PFSK-1 (cell line): ENCODE data around the gene FPR3.

Source experiments
- FOXP2 ChIP-seq: optimal IDR thresholded peaks from 2 replicates; pipeline ENCODE3; 2011; ENCODE audit warnings: borderline replicate concordance, control low read depth, inconsistent platforms; ENCODE audit not compliant: insufficient read depth; ENCODE audit errors: extremely low read length, extremely low read depth
- POLR2AphosphoS5 ChIP-seq: IDR thresholded peaks from 2 replicates; pipeline ENCODE4 v1.6.1; 2012; ENCODE audit warnings: low read depth, mild to moderate bottlenecking, control low read depth, low read length, moderate library complexity
- REST ChIP-seq, 2 experiments: IDR thresholded peaks; 2 replicates each; pipeline versions ENCODE4 v1.6.1 to v1.8.0; 2011 to 2012; ENCODE audit warnings: low read depth in 2 of 2, low read length in 2 of 2, control low read depth in 1 of 2, inconsistent platforms in 1 of 2, mild to moderate bottlenecking in 1 of 2, moderate library complexity in 1 of 2; ENCODE audit not compliant: insufficient read depth in 1 of 2
- SIN3A ChIP-seq: IDR thresholded peaks from 2 replicates; pipeline ENCODE4 v1.6.1; 2012; ENCODE audit warnings: mild to moderate bottlenecking, low read length, moderate library complexity, borderline replicate concordance; ENCODE audit not compliant: insufficient read depth
- TAF1 ChIP-seq: IDR thresholded peaks from 2 replicates; pipeline ENCODE4 v1.6.1; 2012; ENCODE audit warnings: low read length, control low read depth, borderline replicate concordance; ENCODE audit not compliant: insufficient read depth

The FPR3 gene

GRCh38 chr19:51789061-51789795, 5.7 kb upstream of the FPR3 start:
- TF ChIP-seq TAF1 = no peak
- no peak for TF ChIP-seq SIN3A
- no peak for TF ChIP-seq FOXP2
- TF ChIP-seq REST (IDR thresholded peaks at IDR 0.05; ENCODE audit: insufficient read depth in 1 of 2, low read depth in 2 of 2, low read length in 2 of 2) = no peak
- TF ChIP-seq POLR2AphosphoS5 = no peak

- TF ChIP-seq TAF1 (no peak), POLR2AphosphoS5 (no peak), FOXP2 (no peak), SIN3A (no peak), REST (IDR thresholded peaks at IDR 0.05; ENCODE audit: insufficient read depth in 1 of 2, low read depth in 2 of 2, low read length in 2 of 2) (no peak)
Observed at GRCh38 chr19:51792932-51793331, 2.0 kb upstream of the FPR3 start.

GRCh38 chr19:51793994-51794393, 963 bp upstream of the FPR3 start:
- TF ChIP-seq FOXP2 = no peak
- no peak for TF ChIP-seq SIN3A

GRCh38 chr19:51796195-51796679, 1.3 kb downstream of the FPR3 start:
- TF ChIP-seq REST (IDR thresholded peaks at IDR 0.05; ENCODE audit: insufficient read depth in 1 of 2, low read depth in 2 of 2, low read length in 2 of 2) (no peak), FOXP2 (no peak), SIN3A (no peak), POLR2AphosphoS5 (no peak), TAF1 (no peak)

- no peak for TF ChIP-seq REST (IDR thresholded peaks at IDR 0.05; ENCODE audit: insufficient read depth in 1 of 2, low read depth in 2 of 2, low read length in 2 of 2)
- TF ChIP-seq TAF1 = no peak
- TF ChIP-seq POLR2AphosphoS5 = no peak
- no peak for TF ChIP-seq SIN3A
- no peak for TF ChIP-seq FOXP2
Observed at GRCh38 chr19:51797480-51797879, 2.5 kb downstream of the FPR3 start.
